NCI-H1092 (cell line): ENCODE results near the gene SPR.

Experiments
- DNase-seq: peaks from one replicate; lab custom pipeline; 2025; lab: John Stamatoyannopoulos, UW

SPR gene

DNA sequence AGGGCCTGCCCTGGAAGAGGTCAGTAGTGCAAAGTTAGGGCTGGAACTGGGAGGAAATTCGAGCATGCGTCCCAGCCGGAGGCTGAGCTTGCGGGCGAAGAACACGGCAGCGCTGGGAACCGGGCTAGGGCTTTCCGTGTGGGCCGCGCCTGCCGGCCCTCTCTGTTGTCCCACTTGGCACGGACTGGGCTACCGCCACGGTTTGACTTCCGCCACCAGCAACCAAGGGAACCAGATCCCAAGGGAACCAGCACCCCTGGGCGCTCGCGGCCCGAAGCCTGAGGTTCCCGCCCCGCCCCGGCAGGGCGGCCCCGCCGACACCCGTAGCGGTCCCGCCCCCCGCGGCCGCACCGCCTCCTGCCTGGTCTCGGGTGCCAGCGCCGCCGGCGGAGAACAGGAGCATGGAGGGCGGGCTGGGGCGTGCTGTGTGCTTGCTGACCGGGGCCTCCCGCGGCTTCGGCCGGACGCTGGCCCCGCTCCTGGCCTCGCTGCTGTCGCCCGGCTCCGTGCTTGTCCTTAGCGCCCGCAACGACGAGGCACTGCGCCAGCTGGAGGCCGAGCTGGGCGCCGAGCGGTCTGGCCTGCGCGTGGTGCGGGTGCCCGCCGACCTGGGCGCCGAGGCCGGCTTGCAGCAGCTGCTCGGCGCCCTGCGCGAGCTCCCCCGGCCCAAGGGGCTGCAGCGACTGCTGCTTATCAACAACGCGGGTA lies at the start of gene SPR:
Gene SPR (plus strand): TSS at position 377 of the 708 bp plus-strand sequence. CDS start 25 bp downstream, at position 402.
- peak; percentile 53 for DNase-seq

GRCh38 chr2:72840066-72840465 lies 47.1 kb upstream of the SPR start:
- no peak for DNase-seq

DNA sequence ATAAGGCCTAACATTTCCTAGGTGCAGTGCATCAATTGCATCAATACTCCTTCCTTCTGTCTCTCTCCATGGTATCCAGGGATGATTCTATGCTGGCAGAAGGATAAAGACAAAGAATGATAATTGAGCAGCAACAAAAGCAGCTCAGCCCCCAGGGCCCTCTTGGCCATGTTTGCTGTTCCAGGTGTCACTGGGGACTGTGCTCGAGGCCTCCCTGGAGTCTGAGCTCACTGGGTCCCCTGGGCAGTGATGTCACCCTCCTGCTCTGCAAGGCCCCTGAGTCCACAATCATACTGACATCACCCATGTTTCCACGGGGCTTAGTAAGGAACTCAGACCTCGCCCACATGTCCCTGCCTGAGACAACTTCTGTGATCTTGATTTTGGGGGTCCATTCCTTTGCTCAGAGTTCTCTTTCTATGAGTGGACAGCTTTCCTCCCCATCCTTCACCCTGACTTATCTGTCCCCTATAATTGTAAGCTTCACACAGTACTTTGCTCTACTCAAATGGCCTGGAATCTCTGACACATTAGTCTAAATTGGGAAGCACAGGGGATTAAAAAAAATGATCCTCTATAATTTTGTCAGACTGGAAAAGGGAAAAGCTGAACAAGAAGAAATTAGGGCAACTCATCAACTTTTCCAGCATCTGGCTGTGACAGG lies 45.6 kb upstream of the SPR start:
- no peak for DNase-seq

DNA sequence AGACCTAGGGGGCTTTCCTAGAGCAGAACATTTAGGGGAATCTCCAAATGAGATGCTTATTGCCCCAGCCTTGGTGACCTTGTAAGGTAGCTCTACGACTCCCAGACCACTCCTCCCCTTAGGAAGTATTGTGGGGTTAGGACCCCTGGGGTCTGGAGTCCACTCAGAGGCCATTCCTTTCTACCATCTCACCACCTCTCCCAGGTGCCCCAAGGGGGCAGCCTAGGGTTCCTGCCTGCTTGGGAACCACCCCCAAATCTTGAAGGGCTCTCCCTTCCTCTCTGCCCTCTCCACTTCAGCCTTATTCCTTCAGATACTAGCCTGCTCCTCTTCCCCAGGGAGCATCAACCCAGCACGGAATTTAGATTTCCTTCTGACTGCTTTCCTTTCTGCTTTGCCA lies 43.9 kb upstream of the SPR start:
- no peak for DNase-seq

- no peak for DNase-seq
These were observed 40.8 kb upstream of the SPR start for GRCh38 chr2:72846171-72847095.

DNA sequence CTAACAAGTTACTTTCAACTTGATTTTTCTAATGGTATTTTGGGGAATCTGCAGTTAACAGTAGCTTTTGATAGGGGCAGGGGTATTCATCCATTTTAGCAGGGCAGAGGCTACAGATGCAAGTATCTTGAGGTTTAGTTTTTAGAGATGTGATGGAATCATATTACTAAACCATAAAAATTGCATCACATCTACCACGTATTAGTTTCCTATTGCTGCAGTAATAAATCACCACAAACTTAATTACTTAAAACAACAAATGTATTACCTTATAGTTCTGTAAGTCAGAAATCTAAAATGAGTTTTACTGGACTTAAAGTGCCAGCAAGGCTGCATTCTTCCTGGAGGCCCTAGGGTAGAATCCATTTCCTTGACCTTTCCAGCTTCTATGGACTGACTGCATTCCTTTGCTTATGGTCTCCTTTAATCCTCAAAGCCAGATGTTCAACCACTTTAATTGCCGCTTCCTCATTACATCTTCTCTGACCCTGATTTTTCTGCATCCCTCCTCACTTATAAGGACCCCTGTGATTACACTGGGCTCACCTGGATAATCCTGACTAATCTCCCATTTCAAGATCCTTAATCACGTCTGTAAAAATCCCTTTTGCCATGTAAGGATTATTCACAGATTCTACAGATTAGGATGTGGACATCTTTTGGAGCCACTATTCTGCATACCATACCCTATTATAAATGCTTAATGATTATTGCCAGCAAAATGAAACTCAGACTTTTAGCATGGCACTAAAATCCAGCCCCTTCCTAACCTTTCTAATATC lies 39.5 kb upstream of the SPR start:
- no peak for DNase-seq

- DNase-seq: no peak
These were observed 38.6 kb upstream of the SPR start for GRCh38 chr2:72848436-72849137.

- DNase-seq: no peak
These were observed 38.1 kb upstream of the SPR start for GRCh38 chr2:72849138-72849462.

DNA sequence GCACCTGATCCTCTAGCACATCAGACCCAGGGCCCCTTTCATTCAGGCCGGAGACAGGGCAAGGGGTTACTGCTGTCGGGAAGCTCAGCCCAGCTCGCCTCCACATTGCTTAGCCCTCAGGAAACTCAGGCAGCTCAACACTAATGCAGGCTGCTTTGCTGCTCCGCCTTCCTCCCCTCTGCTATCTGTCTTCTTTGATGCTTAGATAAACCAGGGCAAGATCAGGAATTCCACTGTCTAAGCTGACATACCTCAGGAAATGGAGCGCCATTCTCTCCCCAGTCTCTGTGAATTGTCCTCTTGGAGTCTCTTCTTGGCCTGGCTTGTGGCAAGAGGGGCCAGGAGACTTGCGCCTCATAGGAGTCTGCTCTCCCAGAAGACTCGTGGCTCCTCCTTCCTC lies 35.9 kb upstream of the SPR start:
- DNase-seq: no peak

GRCh38 chr2:72859831-72860262 lies 27.4 kb upstream of the SPR start:
- DNase-seq: peak; percentile 36

DNA sequence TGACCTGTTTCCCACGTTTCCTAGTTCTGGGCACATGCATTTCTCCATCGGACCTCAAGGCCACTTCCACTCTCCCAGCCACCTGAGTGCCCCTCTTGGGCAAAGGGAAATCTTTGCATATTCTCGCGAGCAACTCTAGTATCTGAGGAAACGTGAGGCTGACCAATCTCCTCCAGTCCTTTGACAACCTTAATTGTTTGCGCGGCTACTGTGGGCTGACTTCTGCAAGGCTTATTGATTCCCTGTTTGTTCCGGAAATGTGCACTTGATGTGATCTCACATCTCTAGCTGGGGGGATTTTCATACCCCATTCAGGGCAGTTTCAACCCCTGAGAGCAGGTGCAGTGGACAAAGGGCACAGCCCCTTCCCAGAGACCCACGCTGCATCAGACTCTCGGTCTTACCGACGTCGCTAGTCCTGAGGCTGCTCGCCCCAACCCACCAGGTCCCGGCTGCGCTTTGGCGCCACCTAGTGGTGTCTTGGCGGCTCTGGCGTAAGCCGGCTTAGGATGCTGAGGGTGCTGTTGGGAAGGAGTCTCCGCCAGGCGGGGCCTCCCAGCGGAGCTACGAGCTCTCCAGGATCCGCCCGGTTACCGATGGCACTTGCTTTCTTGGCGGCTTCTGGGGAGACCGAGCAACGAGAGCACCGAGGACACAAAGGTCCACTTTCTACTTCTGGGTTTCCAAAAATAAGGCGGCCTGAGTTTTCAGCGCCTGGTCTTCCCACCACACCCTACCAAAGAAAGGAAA lies 24.8 kb upstream of the SPR start:
- DNase-seq: peak; percentile 75

GRCh38 chr2:72863046-72863445 lies 24.2 kb upstream of the SPR start:
- DNase-seq: no peak

GRCh38 chr2:72864500-72864899 lies 22.7 kb upstream of the SPR start:
- DNase-seq: no peak

DNA sequence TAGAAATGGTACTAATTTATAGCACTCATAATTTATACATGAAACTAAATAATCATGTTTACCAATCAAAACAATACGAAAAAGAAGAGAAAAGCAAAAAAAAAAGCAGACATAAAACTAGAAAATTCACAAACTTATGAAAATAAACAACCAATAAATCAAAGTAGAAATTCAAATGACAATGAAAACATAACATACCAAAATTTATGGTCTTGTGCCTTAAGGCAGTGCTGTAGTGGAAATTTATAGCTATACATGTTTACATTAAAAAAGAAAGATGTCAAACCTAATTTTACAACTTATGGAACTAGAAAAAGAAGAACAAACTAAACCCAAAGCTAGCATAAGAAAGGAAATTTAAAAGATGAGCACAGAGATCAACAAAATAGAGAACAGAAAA lies 16.1 kb upstream of the SPR start:
- DNase-seq: no peak

DNA sequence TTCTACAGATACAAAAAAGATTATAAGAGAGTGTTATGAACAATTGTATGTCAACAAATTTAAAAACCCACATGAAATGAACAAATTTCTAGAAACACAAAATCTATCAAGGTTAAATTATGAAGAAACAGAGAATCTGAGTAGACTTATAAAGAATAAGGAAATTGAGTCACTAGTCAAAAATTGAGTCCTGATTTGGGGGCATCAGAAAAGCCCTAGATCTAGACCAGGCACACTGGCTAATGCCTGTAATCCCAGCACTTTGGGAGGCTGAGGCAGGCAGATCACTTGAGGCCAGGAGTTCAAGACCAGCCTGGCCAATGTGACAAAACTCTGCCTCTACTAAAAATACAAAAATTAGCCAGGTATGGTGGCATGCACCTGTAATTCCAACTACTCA lies 15.3 kb upstream of the SPR start:
- no peak for DNase-seq

GRCh38 chr2:72883356-72883962 lies 3.7 kb upstream of the SPR start:
- DNase-seq: no peak

GRCh38 chr2:72886505-72887031 lies 640 bp upstream of the SPR start:
- DNase-seq: no peak

DNA sequence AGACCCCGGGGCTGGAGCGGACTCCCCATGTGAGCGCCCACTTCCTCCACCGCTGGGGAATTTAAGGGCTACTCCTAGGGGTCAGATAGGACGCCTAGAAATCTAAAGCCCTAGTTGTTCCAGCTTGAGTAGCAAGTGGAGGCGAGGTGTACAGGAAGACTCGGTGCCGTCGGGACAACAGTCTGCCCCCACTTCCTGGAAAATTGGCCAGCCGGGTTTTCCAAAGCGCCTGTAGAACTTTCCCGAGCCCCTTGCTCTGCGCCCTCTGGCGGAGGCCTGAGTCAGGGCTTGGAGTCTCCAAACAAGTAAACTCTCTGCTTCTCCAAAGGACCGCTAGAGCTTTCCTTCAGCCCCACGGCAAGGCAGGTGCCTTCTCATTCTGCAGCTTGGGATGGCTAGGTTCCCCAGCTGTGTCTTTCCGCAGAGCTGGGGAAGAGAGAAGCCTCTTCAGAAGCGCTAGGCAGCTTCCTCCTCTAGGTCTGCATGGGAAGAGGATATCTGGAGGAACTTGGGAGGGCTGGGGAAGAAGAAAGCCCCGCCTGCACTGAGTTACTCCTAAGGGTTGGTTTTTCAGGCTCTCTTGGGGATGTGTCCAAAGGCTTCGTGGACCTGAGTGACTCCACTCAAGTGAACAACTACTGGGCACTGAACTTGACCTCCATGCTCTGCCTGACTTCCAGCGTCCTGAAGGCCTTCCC lies 681 bp downstream of the SPR start:
- DNase-seq: peak; percentile 82

DNA sequence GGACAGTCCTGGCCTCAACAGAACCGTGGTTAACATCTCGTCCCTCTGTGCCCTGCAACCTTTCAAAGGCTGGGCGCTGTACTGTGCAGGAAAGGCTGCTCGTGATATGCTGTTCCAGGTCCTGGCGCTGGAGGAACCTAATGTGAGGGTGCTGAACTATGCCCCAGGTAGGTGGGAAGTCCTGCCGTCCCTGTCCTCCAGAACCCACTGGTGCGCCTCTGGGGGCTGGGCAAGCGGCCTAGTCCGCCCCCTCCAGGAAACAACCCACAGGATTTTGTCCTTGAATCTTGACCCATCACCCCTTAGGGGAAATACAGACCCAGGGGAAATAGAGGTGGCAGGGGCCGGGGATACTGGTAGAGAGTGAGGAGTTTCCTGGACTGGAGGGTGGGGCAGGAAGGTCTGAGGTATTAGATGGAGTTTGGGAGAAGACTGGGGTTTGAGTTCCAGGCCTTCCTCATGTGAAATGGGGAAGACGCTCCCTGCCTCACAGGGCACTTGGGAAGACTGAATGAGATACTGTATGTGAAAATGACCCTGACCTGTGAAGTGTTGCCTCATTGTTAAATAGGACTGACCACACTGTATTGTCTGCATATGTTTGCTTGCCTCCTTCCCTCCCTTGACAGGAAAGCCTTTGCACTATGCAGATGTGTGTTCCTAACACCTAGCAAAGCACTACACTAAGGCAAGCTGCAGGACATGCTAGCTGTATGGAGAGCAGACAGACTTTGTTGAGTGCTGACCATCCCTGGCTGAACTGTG lies 1.4 kb downstream of the SPR start:
- no peak for DNase-seq
